DOHH2 (cell line): ENCODE measurements around the gene CLMN.

ENCODE experiments used
- EZH2phosphoT487 ChIP-seq: fragments of 200-600 bp; sonication (generic); IDR thresholded peaks from 2 replicates; pipeline ENCODE4 v1.6.1; 2017; ENCODE audit warnings: borderline replicate concordance, mild to moderate bottlenecking, antibody characterized with exemption, low read length, moderate library complexity, mixed read lengths
- TF ChIP-seq, protein P1 (sequence below): fragments of 200-600 bp; sonication (generic); IDR thresholded peaks from one replicate; pipeline ENCODE4 v1.5.1; 2014; ENCODE audit warnings: antibody characterized with exemption, mild to moderate bottlenecking, low read depth, low read length; ENCODE audit not compliant: poor library complexity, severe bottlenecking

DNA sequence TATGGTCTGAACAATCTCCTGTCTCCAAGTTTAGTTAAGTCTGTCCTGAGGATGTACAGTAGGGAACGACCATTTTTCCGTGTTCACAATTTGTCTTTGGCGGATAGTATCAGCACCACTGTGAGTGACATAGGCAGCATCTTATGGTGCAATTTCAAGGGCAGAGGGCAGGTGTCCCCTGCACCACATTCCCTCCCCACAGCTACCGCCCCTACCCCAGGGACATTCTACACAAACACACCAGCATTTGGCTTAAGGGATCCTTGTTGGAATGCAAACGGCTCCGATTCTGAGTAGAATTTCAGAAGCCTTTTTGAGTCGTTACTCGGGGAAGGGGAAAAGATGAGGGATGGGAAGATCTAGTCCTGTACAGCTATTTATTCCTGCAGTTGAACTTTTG lies 137.3 kb downstream of the CLMN start:
- TF ChIP-seq EZH2phosphoT487: no peak
- TF ChIP-seq, protein P1, sequence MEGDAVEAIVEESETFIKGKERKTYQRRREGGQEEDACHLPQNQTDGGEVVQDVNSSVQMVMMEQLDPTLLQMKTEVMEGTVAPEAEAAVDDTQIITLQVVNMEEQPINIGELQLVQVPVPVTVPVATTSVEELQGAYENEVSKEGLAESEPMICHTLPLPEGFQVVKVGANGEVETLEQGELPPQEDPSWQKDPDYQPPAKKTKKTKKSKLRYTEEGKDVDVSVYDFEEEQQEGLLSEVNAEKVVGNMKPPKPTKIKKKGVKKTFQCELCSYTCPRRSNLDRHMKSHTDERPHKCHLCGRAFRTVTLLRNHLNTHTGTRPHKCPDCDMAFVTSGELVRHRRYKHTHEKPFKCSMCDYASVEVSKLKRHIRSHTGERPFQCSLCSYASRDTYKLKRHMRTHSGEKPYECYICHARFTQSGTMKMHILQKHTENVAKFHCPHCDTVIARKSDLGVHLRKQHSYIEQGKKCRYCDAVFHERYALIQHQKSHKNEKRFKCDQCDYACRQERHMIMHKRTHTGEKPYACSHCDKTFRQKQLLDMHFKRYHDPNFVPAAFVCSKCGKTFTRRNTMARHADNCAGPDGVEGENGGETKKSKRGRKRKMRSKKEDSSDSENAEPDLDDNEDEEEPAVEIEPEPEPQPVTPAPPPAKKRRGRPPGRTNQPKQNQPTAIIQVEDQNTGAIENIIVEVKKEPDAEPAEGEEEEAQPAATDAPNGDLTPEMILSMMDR: no peak
